NCI-H524 treated with DMSO at 0.1 percent for 48 hours (cell line): ENCODE measurements around the gene CACNA1B.

Experiments
- DNase-seq: peaks from one replicate; lab custom pipeline; 2025; lab: John Stamatoyannopoulos, UW

CACNA1B gene

DNA sequence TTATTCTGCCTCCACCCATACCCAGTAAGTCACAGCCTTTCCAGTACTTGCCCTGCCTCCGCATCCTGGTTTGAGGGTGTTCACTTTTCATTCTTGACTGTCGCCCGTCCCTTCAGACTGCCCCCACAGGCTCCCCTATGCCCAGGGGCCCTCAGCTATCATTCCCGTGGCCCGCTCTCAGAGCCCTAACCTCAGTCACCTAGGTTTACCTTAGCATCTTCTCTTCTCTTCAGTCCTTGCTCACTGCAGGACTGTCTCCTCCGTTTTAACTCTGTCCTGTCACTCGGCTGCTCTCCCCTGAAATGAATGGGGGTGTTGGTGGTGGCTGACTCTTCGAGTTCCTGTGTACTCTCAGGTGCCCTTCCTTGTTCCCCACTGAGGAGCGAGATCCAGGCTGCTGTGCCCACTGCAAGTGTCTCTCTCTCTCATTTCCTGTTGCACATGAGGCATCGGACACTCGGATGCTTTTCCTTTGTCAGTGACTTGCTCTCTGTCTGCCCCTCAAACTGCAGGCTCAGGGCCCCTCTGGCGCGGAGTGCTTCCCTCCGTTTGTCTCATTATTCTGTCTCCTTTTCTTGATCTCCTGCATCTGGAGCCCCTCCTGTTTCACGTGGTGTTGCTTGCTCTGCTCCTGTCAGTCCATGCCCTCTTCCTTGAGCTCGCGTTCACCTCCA is 89.8 kb downstream of the CACNA1B start:
- no peak for DNase-seq

DNA sequence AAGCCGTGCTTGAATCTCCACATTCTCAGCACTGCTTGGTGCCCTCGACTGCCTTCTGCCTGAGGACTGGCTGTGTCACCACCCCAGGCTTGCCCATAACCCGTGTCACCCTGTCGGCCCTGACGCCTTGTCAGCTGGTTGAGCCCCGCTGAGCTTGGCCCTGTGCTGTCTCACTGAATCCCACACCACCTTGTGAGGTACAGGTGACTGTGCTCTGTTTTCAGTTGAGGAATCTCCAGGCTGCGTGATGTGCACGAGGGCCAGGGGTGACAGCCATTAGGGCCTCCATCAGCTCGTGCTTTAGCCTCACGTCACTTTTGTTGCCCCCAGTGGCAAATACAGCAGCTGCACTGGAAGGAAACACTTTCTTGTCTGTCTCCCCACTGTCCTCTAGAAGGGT is 90.7 kb downstream of the CACNA1B start:
- DNase-seq = no peak

DNA sequence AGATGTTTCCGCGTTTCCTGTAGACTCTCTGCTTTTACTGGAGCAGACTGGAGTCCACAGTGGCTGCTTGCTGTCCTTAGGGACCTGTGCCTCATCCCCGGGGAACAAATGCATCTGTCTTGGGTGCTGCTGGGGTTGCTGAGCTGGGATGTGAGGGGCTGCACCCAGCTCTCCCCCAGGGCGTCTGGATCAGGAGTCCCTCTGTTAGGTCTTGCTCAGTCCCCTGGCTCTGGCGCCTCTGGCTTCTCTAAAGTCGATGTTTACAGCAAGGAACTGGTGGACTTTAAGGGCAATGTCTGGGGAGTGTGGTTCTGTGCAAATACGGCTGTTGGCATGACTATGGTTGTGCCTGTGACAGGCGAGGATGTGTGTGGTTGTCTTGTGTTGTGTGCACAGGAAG is 91.4 kb downstream of the CACNA1B start:
- DNase-seq = no peak

DNA sequence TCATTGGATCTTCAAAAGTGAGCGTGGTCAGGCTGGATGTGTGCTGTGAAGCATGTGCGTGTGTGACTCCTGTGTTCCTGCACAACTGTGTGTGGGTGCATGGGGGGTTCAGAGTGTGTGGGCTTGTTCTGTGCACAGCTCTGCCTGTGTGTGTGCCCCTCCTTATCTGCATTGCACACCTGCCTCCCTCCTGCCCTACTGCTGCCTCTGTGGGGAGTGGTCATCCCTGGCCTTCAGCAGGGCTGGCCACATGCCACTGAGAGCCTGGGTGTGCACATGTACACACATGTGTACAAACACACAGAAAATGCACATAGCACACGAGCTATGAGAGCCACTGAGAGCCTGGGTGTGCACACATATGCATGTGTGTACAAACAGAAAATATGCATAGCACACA is 92.1 kb downstream of the CACNA1B start:
- no peak for DNase-seq

DNA sequence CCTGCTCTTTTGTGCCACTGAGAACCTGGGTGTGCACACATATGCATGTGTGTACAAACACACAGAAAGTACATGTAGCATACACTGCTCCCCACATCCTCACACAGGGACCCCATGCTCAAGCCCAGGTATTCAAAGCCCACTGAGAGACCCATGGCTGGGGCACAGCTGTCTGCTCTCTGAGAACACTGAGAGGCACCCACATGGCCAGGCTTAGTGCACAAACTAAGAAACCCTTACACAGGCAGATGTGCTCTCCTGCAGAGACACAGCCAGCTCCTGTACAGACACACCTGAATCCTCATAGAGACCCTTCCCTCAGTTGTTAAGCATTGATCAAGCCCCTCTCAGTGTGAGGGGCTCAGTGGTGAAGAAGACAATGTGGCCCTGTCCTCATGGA is 92.5 kb downstream of the CACNA1B start:
- DNase-seq = no peak

DNA sequence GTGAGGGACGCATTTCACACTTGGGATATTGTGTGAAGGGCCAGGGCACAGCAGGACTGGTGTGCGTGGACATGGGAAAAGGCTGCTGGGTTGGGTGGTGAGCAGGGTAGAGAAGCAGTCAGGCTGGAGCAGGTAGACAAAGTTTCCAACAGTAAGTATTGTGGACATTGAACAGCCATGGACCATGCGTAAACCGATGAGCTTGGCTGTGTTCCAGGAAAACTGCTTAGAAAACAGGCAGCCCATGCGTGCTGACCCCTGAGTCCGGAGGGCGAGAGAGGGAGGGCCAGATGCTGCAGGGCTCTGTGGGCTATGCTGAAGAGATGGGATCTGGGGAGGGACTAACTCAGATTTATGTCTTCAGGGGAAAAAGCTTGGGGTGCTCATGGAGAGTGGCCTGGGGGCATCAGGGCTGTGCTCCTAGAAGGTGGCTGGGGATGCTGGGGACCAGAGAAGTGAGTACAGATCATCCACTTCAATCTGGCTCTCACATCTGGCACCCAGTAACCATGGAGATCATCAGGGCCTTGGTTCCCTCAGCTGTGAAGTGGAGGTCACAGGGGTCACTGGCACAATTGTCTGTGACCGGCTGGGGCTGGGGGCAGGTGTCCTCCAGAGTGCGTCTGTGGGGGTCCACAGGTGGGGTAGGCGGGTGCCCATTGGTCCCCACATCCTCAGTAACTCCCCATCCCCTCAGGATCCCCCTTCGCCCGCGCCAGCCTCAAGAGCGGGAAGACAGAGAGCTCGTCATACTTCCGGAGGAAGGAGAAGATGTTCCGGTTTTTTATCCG is 93.3 kb downstream of the CACNA1B start:
- DNase-seq = no peak

DNA sequence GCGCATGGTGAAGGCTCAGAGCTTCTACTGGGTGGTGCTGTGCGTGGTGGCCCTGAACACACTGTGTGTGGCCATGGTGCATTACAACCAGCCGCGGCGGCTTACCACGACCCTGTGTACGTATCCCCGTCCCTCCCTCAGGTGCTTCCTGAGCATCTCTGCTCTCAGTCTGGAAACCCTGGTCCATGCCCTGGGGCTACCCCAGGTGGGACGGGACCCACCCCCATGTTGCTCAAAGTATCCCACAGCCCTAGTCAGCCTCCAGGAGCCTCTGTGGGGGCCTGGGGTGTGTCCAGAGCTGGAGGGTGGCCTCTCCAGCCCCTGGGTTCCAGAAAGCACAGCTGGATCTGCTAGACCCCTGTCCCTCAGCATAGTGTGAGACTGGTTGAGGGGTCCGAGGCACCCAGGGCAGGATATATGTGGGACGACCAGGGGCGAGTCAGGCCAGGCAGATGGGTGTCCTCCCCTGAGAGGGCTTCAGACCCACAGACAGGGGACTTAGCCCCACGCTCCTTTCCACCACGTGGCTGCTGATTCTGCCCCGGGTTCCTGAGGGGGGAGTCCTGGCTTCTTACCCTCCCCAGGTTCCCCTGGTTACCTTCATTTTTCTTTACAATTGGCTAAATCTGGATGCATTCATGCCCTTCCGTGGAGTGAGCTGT is 94.0 kb downstream of the CACNA1B start:
- no peak for DNase-seq

DNA sequence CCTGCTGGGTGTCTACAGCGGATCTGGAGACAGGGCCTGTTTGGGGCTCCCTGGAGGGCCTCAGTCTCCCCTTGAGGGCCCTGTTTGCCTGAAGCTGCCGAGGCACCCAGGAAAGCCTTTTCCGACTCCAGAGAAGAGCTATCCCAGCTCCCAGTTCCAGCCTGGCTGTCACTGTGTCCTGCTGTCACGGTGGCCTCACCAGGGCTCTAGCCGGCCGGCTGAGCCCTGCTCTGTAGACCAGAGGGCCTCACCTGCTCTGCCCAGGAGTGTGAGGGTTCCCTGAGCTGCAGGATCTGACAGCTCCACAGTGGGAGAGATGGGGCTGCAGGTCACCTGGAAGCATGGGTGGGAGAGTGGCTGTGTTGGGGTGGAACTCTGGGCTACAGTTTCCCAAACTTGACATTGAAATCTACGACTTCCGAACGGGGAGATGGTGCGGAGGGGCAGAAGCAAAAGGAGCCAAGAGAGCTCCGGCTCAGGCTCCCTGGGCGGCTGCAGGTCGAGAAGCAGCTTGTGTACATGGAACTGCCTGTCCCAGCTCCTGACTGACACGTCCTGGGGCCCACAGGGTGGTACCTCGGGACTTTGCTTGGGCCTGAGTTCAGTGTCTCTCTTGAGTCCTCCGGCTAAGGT is 94.9 kb downstream of the CACNA1B start:
- DNase-seq = no peak

DNA sequence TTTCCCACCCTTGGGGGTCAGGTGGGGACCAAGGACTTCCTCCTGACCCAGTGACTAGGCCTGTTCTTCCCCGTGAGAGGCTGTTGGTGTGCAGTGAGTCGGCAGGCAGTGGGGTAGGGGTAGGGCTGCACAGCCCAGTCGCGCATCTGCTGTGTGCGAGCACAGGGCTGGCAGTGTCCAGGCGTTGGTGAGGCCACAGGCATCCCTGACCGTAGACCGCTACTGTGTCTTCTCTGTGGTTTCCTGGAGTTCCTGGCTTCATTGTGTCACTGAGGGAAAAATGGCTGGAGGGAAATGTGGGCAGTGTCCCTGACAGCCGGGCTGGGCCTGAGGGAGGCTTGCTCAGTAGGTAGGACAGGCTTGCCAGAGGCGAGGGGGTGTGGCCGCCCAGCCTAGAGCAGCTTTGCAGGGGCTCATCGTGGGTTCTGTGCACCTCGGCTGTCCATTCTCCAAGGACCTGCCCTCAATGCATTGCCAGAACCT is 95.4 kb downstream of the CACNA1B start:
- no peak for DNase-seq

DNA sequence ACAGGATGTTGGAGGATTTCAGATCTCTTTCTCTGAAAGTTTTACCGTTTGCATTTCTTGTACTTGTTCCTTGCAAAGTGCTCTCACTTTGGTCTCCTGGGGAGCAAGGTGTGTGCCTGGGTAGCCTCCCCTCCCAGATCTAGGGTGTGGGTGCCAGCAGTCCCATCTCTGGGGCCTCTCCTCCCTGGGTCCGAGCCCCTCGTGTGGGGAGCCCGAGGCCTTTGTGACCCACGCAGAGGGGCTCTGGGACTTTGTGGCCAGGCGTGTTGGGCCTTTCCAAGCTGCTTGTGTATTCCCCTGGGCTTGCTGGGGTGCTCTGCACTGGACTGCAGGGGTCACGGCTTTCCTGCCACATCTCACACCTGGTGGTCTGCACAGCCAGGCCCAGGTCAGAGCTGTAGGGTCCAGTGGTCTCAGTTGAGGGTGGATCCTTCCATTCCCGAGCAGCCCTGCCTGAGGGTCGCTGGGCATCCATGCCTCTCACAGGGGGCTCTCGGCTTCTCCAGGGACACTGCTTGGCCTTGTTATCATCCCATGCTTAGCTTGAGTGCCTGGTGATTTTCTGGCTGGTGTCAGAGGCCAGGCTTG is 96.3 kb downstream of the CACNA1B start:
- no peak for DNase-seq

DNA sequence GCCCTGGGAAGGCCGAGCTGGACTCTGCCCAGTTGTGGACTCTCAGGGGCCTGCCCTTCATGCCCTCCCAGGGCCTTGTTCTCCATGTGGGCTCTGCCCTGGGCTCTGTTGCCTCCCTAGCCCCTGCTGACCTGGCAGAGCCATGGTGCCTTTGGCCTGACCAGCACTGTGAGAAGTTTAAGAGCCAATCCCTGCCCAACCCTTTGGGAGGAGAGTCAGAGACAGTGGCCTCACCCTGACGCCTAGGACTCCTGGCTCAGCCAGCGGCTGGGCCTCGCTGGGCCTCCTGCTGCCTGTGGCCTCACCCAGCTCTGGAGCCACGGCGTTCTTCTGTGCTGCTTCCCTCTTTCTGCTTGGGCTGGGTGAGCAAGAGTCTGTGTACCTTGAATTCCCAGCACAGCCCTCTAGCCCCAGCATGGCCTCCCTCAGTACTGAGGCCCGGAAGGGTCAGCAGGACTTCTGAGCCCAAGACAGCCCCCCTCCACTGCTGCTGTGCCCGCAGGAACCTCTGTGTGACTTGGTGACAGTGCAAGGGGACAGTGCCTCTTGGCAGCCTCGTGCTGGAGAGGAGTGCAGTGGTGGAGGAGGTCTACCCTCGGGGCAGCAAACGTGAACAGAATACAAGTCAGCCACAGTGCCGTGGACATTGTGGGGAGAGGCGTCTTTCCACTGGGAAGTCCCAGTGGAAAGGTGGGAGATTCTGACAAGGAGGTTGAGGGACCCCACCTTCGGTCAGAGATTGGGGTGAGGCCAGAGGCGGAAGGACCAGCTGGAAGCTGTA is 97.4 kb downstream of the CACNA1B start:
- no peak for DNase-seq

DNA sequence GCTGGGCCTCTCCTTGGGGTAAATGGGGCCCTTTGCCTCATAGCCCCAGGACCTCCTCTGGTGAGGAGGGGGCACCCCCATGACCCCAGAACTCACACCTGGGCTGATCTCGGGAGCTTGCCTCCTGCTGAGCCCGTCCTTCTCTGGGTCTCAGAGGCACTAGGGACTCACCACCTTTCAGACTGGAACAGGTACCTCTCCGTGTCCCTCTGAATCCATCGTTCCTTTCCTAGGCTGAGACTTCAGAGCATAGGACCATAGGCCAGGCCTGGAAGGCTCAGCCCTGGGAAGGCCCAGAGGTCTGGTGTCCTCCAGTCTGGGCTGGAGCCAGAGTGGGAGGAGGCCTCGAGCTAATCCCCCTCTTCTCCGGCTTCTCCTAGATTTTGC is 97.9 kb downstream of the CACNA1B start:
- DNase-seq = no peak

DNA sequence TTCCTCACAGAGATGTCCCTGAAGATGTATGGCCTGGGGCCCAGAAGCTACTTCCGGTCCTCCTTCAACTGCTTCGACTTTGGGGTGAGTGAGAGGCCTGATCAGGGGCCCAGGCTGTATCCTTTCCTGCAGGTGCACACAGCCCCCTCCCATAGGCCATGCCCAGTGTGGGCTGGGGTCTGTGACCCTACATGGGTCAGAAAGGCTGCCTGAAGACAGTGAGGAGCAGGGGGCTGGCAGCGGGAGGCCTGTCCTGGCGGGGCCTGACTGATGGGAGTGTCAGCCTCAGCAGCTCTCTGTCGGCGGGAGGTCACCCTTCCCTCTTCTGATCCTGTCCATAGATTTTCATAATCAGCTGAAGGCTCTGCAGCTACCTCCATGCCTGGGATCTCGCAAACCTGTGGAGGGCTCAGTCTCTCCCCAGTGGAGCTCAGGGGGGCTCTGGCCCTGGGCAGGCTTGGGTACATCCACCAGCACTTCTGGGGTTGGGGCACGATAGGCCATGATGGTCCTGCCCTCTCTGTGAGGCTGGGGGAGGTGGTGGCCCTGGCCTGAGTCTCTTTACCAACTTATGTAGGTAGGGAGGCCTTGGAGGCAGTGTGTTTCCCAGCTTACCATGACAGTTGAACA is 98.5 kb downstream of the CACNA1B start:
- DNase-seq = no peak

DNA sequence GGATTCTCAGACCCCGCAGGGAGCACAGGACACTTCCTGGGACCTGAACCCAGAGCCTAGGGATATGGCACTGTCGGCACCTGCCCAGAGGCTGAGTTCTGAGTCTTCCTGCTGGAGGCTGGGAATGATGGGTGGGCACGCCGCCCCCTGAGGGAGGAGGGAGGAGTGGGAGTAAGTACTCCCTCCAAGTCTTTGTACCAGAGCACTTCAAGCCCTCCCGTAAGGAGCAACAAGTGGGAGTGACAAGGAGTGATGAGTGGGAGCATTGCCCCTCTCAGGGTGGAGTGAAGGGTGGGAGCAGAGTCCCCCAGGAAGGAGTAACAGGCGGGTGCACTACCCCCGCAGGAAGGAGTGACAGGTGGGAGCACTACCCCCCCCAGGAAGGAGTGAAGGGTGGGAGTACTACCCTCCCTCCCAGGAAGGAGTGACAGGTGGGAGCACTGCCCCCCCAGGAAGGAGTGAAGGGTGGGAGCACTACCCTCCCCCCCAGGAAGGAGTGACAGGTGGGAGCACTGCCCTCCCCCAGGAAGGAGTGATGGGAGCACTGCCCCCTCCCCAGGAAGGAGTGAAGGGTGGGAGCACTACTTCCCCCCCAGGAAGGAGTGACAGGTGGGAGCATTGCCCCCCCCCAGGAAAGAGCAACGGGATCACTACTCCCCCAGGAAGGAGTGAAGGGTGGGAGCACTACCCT is 100.1 kb downstream of the CACNA1B start:
- DNase-seq = no peak

DNA sequence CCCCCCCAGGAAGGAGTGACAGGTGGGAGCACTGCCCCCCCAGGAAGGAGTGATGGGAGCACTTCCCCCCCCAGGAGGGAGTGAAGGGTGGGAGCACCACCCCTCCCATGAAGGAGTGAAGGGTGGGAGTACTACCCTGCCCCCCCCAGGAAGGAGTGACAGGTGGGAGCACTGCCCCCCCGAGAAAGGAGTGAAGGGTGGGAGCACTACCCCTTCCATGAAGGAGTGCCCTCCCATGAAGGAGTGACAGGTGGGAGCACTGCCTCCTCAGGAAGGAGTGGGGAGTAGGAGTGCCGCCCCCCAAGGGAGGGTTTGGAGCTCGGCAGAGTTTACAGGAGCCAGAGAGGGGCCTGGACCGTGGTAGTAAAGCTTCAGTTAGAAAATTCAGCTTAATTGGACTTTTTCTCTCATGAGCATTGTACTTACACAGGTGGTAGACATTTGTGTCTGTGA is 100.7 kb downstream of the CACNA1B start:
- DNase-seq = no peak

DNA sequence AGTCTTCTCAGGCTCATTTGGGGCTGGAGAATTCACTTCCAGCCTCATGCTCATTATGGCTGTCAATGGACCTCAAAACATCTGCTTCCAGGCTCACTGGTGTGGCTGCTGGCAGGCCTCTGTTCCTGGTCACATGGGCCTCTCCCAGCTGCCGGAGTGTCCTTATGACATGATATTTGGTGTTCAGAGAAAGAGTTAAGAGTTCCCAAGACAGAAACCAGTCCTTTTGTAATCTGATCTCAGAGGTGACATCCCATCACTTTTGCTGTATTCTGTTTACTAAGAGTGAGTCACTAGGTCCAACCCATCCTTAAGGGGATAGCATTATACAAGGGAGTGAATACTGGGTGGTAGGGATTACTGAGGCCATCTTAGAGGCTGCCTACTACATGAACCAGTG is 104.6 kb downstream of the CACNA1B start:
- no peak for DNase-seq

DNA sequence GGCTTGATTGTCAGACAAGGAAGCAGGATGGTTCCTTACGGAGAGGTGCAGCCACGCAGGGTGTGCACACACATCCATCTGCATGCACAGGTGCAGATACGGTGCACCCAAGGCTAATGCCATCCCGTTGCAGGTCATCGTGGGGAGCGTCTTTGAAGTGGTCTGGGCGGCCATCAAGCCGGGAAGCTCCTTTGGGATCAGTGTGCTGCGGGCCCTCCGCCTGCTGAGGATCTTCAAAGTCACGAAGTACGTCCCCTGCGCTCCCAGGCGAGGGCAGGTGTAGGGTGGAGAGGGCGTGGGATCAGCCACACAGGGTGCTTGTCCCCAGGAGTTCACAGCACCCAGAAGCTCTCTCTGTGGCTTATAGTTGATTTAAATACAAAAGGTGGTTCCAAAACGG is 106.4 kb downstream of the CACNA1B start:
- DNase-seq = no peak

DNA sequence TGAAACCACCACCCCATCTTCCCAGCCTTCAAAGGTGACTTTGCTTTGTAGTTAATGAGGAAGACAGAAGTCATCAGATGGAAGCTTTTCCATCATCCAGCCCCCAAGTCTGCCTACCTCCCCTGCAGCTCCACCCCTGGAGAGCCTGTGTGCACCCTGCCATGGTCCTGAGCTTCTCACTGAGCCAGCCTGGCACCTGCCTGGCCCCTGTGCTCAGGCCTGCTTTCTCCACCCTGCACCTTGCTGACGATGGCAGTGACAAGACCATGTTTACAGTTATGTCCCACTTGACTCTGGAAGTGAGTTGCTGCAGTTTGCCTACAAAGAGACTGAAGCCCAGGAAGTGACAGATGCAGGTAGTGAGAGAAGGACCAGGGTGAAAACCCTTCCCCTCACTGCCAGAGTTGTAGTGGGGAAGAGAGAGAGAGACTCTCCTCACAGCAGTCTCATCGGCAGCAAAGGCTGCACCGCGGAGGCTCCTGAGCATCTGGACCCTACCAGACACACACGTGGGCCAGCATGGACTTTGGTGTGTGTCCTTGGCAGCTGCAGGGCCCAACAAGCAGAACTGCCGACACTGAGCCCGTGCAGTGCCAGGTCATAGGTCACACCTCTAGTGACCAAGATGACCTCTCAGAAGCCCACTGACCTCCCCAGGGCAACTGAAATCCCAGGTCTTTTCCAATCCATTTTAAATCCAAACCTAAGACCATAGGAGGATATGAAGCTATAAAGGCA is 107.1 kb downstream of the CACNA1B start:
- no peak for DNase-seq

DNA sequence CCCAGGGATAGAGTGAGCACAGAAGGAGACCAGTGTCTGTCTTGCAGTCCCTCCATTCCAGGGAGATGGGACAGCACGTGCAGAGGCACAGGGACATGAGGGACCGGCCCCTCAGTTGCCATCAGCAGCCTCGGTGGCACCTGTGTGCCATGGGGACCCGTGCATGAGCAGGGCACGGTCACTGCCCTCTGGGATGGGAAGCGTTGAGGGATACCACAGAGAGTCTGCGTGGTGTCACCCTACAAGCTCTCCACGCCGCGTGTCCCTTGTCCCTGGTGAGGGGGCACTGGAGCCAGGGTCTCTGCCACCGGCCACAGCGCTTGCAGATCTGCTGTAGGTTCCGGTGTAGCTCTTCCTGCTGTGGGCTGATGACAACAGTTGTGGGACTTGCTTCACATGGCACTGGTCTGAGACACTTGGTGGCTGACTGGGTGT is 108.1 kb downstream of the CACNA1B start:
- no peak for DNase-seq
